HG02798 (cell line): ENCODE results near the gene ADAM30.

Experiments used
- ATAC-seq: cut with Tn5 transposase; IDR thresholded peaks from one replicate; pipeline ENCODE4 v1.9.1; 2021; ENCODE audit warnings: mild to moderate bottlenecking; ENCODE audit not compliant: unreplicated experiment, poor library complexity

Gene ADAM30

DNA sequence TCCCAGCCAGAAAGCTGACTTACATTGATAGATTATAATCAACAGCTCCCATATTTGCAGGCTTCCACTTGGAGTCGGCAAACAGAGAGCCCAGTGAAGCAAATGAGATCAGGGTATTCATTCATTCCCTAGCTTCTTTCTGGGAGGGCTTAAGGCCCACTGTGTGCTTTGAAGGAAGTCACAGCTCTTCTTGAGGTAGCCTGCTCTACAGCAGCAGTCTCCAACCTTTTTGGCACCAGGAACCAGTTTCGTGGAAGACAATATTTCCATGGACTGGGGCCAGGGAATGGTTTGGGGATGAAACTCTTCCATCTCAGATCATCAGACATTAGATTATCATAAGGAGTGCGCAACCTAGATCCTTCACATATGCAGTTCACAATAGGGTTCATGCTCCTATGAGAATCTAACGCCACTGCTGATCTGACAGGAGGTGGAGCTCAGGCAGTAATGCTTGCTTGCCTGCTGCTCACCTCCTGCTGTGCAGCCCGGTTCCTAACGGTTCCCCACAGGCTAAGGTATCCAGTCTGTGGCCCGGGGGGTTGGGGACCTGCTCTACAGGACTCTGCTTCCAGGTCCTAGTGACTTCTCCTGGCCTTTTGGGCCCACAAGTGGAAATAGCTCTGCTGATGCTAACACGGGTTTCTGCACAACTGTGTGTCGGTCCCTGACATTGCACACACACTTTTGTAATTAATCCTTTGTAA lies 13.7 kb upstream of the ADAM30 start:
- no peak for ATAC-seq

DNA sequence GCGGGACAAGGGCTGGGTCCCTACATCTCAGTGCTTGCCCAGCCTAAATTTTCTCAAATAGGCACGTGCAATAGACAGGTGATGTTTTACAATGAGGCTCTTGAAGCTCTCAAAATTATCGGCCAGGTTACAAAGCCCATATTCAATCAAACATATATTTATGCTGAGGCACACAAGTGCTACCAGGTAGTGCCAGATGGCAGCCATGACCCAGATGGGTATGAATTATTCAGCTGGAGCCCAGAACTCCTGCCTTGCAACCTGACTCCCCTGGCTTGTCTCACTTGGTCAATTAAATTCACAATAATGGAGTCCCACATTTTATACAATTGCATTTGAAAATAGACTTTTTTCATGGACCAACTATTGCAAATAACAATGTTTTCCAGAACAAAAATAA lies 12.3 kb upstream of the ADAM30 start:
- ATAC-seq: no peak

GRCh38 chr1:119906927-119907652 lies 10.8 kb upstream of the ADAM30 start:
- ATAC-seq: no peak

DNA sequence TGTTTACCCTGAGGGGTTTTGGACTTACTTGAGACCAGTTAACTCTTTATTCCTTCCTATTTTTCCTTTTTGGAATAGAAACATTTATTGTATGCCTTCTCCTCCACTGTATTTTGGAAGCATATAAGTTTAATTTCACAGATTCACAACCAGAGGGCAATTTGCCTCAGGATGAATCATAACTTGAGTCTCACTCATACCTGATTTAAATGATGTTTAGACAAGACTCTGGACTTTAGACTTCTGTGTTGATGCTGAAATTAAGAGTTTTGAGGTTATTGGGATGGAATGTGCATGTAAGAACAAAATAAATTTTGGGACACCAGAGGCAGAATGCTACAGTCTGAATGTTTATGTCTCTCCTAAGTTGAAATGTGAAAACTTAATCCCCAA lies 7.1 kb upstream of the ADAM30 start:
- ATAC-seq: no peak

GRCh38 chr1:119902775-119903442 lies 6.6 kb upstream of the ADAM30 start:
- no peak for ATAC-seq

DNA sequence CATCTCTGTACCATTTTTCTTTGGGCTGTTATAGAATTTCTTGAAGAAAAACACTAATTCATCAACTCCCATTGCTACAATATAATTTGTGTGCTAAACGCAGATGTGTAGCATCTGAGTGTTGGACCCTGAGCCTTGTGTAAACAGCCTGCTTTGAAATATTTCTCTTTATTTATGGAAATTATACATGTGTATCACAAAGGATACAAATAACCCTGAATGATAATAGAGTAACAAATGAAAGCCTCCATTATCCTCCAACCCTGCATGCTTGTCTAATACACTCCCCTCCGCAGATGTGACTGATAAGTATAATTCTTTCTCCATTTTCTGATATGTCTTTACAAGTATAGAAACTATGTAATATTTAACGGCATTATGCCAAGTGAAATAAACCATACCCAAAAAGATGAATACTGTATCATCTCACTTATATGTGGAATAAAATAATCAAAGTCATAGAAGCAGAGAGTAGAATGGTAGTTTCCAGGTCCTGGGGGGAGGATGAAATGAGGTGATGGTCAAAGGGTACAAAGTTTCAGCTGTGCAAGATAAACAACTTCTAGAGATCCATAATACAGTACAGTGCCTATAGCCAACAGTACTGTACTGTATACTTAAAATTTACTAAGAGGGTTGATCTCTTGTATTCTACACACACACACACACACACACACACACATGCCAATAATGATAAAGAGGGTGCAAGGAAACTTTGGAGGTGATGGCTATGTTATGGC lies 2.8 kb upstream of the ADAM30 start:
- no peak for ATAC-seq

- no peak for ATAC-seq
Measured at GRCh38 chr1:119898530-119898929, 2.2 kb upstream of the ADAM30 start.

- no peak for ATAC-seq
Measured at GRCh38 chr1:119895102-119895501, 1.2 kb downstream of the ADAM30 start.

DNA sequence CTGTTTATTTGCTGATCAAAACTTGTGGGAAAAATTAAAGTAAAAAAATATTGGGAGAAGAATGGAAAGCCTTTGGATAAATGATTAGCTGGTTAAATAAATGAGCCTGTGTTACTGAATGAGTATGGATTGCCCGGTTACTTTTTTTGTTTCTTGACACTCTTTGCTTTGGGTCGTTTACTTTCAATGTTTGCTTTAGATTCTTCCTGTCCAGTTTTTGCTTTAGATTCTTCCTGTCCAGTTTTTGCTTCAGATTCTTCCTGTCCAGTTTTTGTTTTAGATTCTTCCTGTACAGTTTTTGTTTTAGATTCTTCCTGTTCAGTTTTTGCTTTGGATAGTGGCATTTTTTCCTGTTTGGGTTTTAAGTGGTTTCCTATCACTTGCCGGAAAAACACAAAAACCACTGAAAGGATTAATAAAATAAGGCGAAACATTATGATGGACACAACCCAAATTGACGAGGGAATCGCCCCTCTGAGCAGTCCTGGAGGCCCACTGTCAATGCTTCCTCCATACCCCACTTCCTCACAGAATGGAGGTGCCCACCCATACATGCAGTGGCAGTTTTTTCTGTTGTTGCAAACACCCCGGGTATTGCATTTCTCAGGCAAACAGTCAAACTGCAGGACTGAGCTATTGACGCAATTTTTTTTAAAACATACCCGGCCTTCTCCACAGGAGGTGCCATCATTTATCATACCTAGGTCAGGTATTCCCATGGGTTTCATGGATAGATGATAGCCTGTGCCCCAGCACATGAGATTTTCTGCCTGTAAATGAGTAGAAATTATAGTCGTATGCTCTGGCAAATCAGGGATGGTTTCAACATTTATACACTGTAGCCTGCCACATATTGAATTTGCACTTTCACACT lies 2.3 kb downstream of the ADAM30 start:
- ATAC-seq: no peak

DNA sequence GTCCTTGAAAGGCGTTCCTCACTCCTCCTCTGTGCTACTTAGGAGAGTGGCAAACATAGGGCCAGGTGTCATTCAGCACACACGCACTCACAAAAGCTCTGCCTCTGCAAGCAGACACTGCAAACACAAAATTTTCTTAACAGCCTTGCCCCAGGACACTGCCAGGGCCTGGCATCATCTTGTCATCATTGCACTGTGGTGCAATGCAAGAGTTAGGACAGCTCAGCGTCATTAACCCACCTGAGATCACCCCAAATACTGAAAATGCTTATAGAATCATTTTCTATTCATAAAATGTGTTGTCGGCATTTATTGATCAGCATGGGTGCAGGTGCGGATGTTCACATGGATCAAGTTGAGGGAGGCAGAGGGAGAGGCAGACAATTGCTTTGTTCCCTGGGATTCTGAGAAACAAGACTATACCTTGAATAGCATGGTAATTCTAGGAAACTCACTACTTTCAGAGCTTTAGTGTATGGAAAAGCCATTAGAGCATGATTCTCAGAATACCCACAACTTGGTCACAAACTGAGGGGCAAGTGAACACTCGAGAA lies 3.0 kb downstream of the ADAM30 start:
- ATAC-seq: no peak

DNA sequence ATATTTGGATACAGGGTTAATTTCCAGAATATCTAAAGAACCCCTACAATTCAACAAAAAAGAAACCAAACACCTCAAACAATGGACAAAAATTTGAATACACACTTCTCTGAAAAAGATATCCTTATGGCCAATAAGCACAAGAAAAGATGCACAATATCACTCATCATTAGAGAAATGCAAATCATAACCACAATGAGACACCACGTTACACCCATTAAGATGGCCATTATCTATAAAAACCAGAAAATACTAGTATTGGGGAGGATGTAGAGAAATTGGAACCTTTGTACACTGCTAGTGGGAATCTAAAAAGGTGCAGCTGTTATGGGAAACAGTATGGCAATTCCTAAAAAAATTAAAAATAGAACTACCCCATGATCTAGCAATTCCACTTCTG lies 4.9 kb downstream of the ADAM30 start:
- ATAC-seq: no peak

- ATAC-seq: no peak
Measured at GRCh38 chr1:119888476-119888875, 7.8 kb downstream of the ADAM30 start.

DNA sequence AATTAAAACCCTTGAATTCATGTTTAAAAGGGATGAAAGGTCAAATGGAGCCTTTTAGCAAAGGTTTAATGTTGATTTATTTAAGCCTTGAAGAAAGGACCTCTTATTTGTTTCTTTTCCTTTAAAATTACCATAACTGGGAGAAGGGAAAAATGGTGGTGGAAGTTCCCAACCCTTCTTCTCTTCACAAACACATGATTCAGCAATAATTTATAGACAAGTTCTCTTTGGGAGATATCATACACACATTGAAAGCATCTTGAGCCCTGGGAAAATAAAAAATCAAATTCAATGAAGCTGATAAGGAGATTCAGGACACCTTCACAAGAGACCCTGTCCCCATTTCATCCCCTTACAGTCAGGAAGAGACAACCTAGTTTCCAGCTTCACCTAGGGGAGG lies 8.9 kb downstream of the ADAM30 start:
- ATAC-seq: no peak

DNA sequence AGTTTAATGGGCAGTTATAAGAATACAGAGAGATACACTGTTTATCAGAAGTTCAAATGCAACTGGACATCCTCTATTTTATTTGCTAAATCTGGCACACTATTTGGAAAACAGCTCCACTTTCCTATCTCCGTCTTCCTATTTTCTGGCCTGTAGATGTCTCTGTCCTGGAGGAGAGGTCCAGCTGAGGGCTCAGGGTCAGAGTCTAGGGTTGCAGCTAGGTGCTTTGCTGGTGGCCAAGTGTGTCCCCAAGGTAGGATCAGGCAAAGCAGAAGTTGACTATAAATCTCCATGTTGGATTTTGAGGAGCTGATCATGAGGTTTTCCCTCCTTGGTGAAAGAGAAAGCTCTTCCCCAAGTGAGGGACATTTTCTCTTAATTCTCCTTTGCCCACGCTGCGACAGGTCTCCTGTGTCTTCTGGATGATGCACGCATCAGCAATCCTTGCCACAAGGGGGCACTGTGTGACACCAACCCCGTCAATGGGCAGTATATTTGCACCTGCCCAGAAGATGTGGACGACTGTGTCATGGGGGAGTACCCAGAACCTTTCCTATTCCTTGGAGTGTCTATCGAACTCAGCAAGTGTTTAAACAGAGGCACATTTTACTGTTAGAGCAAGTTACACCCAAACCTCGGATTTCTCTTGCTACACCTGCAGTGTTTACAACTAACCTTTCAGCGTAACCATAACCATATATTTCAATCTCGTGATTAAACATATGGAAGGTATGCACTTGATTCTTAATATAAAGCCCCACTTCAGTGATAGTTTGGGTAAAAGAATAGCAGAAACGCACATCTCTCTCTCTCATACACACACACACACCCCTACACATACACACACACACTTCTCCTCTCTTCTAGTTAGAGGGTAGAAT lies 10.2 kb downstream of the ADAM30 start:
- peak; percentile 55 for ATAC-seq

DNA sequence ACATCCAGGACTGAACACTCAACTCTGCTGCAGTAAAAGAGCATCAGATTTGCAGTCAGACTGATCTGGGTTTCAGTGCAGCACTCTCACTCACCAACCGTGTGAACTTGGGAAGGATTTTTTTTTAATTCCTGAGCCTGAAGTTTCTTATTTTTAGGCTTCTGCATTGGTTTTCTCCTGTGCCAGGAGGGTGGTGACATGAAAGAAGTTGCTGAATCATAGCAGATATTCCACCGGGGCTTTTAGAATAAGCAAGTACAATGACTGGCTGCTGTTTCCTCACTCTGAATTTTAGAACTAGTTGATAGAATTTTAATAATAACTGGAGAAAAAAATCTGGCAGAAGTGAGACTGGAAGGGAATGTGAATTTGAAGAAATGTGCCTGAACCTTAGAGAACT lies 11.6 kb downstream of the ADAM30 start:
- ATAC-seq: no peak

DNA sequence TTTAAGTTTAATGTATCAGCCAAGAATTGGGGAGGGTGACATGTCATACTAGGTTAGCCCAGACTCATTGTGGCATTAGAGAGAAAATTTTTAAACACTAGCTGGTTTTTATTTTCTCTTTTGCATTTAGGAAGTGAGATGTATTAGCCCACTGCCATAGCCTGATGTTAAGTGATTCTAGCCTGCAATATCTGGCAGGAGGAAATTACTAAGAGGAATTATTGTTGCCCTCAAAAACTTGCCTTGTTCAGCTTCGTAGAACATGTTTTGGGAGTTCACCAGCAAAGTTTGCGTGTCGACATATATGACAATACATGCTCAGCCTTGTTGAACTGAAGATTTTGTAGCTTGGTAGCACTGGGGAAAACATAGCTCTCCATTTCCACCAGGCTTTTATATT lies 12.5 kb downstream of the ADAM30 start:
- ATAC-seq: no peak

GRCh38 chr1:119882132-119883049 lies 13.9 kb downstream of the ADAM30 start:
- ATAC-seq: no peak
